NCI-H1694 treated with DMSO at 0.1 percent for 48 hours (cell line): Measurements from ENCODE around the gene RUFY4.
"Not testable (repeated sequence)": the region's sequence is repeated elsewhere in the genome, so short reads cannot be mapped to it uniquely, and the experiment has no call there.

Source experiments
- DNase-seq: peaks from one replicate; lab custom pipeline; 2025; lab: John Stamatoyannopoulos, UW

Gene RUFY4

DNA sequence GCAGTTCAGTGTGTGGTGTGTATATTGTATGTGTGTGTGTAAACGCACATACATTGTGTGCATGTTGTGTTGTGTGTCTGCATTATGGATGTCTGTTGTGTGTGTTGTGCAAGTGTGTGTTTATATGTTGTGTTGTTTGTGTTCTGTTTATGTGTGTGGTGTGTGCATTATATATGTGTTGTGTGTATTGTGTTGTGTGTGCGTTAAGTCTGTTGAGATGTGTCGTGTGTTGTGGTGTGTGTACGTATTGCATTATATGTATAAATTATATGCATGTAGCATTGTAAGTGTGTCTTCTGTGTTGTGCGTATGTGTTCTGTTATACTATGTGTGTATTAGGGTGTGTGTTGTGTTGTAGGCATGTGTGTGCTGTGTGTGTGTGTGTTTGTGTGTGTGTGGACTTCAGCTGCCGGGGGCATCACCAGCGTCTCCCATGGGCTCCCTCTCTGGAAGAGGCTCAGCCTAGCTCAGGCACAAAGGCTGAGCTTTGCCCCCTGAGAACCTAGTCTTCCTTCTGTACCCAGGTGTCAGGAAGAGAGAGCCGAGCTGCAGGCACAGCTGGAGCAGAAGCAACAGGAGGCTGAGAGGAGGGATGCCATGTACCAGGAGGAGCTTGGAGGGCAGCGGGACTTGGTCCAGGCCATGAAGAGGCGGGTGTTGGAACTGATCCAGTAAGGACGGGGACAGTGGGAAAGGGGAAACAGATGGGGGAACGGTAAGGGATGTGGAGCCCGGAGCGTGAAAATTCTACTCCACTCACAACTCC is 13.7 kb downstream of the RUFY4 start:
- DNase-seq = no peak

- no peak for DNase-seq
Measured at GRCh38 chr2:218083352-218083676, 14.3 kb downstream of the RUFY4 start.

DNA sequence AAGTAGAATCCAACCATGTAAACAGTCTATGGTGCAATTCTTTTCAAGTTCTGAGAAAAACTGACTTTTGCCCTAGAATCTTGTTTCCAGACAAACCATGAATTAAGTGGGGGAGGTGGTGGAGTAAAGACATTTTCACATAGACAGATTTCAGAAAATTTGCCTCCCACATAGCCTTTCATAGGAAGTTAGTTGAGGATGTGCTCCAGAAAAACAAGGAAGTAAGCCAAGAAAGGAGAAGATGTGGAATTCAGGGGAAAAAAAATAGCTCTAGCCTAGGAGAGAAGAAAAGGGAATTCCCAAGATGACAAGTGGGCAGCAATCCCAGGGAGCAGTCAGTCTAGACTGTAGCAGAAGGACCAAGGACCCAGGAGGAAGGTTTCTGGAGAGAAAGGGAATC is 17.4 kb downstream of the RUFY4 start:
- no peak for DNase-seq

DNA sequence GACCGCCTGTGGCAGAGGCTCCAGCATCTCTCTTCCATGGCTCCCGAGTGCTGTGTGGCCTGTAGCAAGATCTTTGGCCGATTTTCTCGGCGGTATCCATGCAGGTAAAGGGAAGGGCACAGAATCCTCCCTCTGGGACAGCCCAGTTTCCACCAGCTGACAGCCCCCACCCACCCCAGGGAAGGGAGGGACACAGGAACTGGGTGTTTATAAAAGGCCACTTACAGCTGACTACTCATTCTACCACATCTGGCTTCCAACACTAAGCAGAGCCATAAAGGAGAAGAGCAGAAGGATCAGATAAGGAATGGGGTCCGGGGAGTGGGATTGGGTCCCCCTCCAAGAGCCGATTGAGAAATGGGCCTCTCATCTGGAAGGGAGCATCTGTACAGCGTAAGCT is 20.2 kb downstream of the RUFY4 start:
- no peak for DNase-seq

DNA sequence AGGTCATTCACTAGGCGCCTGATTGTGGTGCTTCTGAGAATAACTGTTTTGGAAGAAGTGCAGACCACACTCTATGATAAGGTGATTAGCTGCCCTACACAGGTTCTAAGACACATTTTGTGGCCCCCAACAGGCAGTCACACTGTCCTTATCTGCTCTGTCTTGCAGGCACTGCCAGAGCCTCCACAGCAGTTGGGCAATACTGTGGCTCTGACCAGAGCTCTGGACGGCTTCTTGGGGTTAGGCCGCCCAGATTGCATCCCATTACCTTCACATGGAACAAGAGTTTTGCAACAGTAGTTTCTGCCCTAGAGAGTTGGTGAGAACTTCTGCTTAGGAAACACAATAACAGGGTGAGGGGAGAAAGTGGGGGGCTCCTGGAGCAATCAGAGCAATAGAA is 22.7 kb downstream of the RUFY4 start:
- DNase-seq = no peak

GRCh38 chr2:218093879-218094278 is 24.8 kb downstream of the RUFY4 start:
- DNase-seq = no peak

GRCh38 chr2:218095853-218096252 is 26.8 kb downstream of the RUFY4 start:
- no peak for DNase-seq

GRCh38 chr2:218097975-218098374 is 28.9 kb downstream of the RUFY4 start:
- no peak for DNase-seq

- DNase-seq = not testable (repeated sequence)
Measured at GRCh38 chr2:218108834-218109233, 39.8 kb downstream of the RUFY4 start.

DNA sequence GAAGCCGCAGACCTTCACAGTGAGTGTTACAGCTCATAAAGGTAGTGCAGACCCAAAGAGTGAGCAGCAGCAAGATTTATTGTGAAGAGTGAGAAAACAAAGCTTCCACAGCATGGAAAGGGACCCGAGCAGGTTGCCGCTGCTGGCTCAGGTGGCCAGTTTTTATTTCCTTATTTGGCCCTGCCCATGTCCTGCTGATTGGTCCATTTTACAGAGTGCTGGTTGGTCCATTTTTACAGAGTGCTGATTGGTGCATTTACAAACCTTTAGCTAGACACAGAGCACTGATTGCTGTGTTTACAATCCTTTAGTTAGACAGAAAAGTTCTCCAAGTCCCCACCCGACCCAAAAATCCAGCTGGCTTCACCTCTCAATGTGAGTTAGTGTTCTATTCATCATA is 52.7 kb downstream of the RUFY4 start:
- DNase-seq = not testable (repeated sequence)

DNA sequence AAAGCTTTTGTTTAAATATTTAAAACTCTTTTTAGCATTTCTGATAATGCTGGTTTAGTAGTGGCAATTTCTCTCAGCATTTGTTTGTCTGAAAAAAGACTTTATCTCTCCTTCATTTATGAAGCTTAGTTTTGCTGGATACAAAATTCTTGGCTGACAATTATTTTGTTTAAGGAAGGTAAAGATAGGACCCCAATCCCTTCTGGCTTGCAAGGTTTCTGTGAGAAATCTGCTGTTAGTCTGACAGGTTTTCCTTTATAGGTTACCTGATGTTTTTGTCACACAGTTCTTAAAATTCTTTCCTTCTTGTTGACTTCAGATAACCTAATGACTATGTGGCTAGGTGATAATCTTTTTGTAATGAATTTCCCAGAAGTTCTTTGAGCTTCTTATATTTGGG is 53.2 kb downstream of the RUFY4 start:
- DNase-seq = not testable (repeated sequence)

DNA sequence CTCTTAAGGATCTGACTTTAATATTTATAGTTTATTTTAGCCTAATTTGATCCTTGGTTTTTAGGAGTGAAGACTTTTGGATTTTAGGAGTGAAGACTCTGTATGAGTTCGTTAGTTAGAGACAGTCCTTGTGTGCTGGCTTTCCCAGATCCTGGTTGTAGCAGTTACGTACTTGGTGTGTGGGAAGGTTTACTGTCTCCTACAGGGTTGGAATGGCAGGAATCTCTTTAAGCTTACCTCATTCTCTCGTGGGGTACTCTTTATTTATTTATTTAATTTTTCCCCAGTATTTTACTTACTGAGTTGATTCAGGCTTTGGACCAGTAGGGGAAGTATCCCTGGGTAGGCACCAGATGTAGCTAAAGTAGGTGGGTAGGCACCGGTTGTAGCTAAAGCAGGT is 54.9 kb downstream of the RUFY4 start:
- DNase-seq = no peak

- DNase-seq = no peak
Measured at GRCh38 chr2:218125095-218125494, 56.0 kb downstream of the RUFY4 start.

DNA sequence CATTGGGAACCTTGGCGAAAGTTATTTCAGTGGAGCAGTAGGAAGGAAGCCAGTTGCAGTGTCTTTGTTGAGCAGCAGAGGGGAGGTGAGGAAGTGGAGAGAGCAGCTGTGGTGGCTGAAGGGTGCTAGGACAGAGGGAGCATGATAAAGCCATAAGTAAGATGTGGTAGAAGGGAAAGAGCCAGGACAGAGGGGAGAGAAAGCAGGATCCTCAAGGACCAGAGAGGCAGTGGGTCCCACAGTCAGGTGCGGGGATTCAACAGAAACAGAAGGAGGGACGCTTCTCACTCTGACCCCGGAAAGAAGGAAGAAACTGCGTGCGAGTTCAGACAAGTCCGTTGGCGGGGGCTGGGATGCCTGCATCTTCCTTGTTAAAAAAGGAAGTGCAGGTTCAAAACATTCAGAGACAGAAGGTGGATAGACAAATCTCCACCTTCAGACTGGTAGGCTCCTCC is 56.6 kb downstream of the RUFY4 start, which contains the start of gene CXCR2:
TSS of gene CXCR2 (plus strand) at position 403 of the 455 bp plus-strand sequence. CDS start 8,774 bp downstream, outside the sequence.
- no peak for DNase-seq

- no peak for DNase-seq
Measured at GRCh38 chr2:218127929-218128455, 58.9 kb downstream of the RUFY4 start.

DNA sequence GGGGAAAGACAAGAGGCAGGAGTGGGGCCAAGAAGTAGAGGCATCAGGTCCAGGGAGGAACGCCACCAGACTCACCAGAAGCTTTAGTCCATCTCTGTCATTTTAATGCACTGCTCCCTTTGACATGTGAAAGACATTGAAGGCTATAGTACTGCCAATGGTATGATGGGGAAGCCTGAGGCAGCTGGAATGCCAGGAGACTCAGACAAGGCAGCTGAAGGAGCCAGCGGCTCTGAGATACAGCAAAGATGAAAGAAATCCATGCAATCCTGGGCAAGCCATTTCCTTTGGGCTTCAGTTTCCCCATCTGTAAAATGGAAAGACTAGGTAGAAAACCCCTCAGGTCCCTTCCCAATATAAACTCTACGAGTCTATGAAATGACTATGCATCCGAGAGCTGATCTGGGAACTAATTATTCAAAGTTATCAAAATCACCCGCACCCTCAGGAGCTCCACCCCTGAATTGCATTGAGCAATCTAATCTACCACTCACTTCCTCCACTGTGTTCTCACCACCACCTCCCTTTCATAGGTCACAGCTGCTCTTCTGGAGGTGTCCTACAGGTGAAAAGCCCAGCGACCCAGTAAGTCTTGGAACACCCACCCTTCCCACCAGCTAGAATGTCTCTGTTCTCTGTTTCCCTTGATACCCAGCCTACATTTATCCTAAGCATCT is 59.9 kb downstream of the RUFY4 start:
- DNase-seq = no peak

GRCh38 chr2:218129458-218130135 is 60.5 kb downstream of the RUFY4 start:
- no peak for DNase-seq

- no peak for DNase-seq
Measured at GRCh38 chr2:218130377-218130776, 61.3 kb downstream of the RUFY4 start.

DNA sequence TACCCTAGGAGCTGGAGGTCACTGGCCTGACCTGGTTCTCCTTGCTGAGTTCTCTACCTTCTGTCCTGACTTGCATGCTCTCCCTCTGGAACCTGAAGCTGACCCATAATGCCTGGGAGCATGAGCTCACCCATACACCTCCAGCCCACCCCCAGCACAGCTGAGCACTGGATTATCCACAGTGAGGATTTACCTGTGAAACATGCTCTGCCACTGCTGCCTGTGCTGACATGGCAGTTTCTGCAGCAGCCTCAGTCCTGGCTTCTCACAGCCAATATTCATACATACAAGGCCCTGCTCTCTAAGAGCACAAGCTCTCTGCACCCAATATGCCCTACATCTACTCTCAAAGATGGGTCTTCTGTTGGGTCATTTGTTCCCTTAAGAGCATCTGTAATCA is 61.8 kb downstream of the RUFY4 start:
- no peak for DNase-seq

- no peak for DNase-seq
Measured at GRCh38 chr2:218137514-218137913, 68.5 kb downstream of the RUFY4 start.

GRCh38 chr2:218138047-218138446 is 69.0 kb downstream of the RUFY4 start:
- DNase-seq = no peak
